ENCODE results near the gene UNCX. TPM values are rescaled to one million over a fixed set of nuclear protein-coding genes. Genes with fewer than 3 reads are reported as not detected.
"Not testable (repeated sequence)": the region's sequence is repeated elsewhere in the genome, so short reads cannot be mapped to it uniquely, and the experiment has no call there.

UNCX gene
- total RNA-seq, 2 experiments from 2014 or later, result not detected

DNA sequence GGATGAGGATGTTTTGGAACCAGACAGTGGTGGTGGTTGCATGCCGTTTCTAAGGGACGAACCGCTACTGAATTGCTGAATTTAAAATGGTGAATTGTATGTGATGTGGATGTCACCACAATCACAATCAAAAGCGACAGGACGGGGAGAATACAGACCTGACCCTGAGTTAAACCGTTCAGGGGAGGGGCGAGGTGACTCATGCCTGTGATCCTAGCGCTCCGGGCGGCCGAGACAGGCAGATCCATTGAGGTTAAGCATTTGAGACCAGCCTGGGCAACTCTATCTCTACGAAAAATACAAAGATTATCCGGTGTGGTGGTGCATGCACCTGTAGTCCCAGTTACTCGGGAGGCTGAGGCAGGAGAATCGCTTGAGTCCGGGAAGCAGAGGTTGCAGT, 46.4 kb downstream of the UNCX start:
- BruUV-seq (replicated peaks), result no TSS peak
- H3K4me2 ChIP-seq (ENCODE audit: low read length), result no peak overlapping the region
- POLR2A ChIA-PET, result interaction anchor here (0.6 kb wide), 1 partner anchor 681 kb away, joined by 6 read pairs; no protein-coding TSS in a partner anchor
- no peak for DNase-seq (ENCODE audit: low spot score)
- no peaks in the 10 kb centered on the region for H3K9me2 ChIP-seq (ENCODE audit: insufficient read depth, low read length)
- no peaks in the 10 kb centered on the region for H3K4me1 ChIP-seq (ENCODE audit: insufficient read depth, low read length, poor library complexity, severe bottlenecking)
- no peak overlapping the region for H2AFZ ChIP-seq (ENCODE audit: low read length)
- CTCF ChIA-PET (ENCODE audit: unreplicated experiment), result no interaction called here
- H4K20me1 ChIP-seq (ENCODE audit: insufficient read depth, low read length), result no peaks in the 10 kb centered on the region
- intact Hi-C loops (cut with micrococcal nuclease; ENCODE audit: unreplicated experiment), result no loop called here
- H3K36me3 ChIP-seq (ENCODE audit: insufficient read depth, low read length), result no peaks in the 10 kb centered on the region
- H3K27ac ChIP-seq (ENCODE audit: low read depth, low read length, poor library complexity, severe bottlenecking), result no peak overlapping the region
- H3K4me3 ChIP-seq (ENCODE audit: low read depth, low read length, poor library complexity, severe bottlenecking), result no peak overlapping the region
- TF ChIP-seq, protein P1, sequence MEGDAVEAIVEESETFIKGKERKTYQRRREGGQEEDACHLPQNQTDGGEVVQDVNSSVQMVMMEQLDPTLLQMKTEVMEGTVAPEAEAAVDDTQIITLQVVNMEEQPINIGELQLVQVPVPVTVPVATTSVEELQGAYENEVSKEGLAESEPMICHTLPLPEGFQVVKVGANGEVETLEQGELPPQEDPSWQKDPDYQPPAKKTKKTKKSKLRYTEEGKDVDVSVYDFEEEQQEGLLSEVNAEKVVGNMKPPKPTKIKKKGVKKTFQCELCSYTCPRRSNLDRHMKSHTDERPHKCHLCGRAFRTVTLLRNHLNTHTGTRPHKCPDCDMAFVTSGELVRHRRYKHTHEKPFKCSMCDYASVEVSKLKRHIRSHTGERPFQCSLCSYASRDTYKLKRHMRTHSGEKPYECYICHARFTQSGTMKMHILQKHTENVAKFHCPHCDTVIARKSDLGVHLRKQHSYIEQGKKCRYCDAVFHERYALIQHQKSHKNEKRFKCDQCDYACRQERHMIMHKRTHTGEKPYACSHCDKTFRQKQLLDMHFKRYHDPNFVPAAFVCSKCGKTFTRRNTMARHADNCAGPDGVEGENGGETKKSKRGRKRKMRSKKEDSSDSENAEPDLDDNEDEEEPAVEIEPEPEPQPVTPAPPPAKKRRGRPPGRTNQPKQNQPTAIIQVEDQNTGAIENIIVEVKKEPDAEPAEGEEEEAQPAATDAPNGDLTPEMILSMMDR (conservative IDR thresholded peaks at IDR 0.05; ENCODE audit: low read length), result no peak
- H3K79me2 ChIP-seq (ENCODE audit: insufficient read depth, low read depth, low read length), result no peaks in the 10 kb centered on the region
- H3K9me3 ChIP-seq (ENCODE audit: low read length), result no peaks in the 10 kb centered on the region

DNA sequence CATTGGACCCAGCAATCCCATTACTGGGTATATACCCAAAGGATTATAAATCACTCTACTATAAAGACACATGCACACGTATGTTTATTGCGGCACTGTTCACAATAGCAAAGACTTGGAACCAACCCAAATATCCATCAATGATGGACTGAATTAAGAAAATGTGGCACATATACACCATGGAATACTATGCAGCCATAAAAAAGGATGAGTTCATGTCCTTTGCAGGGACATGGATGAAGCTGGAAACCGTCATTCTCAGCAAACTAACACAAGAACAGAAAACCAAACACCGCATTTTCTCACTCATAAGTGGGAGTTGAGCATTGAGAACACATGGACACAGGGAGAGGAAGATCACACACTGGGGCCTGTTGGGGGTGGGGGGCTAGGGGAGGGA, 47.2 kb downstream of the UNCX start:
- CTCF ChIA-PET (ENCODE audit: unreplicated experiment); H3K4me3 ChIP-seq (ENCODE audit: low read depth, low read length, poor library complexity, severe bottlenecking); H3K36me3 ChIP-seq (ENCODE audit: insufficient read depth, low read length); H3K4me1 ChIP-seq (ENCODE audit: insufficient read depth, low read length, poor library complexity, severe bottlenecking); POLR2A ChIA-PET; H3K4me2 ChIP-seq (ENCODE audit: low read length); H3K9me3 ChIP-seq (ENCODE audit: low read length); H3K9me2 ChIP-seq (ENCODE audit: insufficient read depth, low read length); H3K27ac ChIP-seq (ENCODE audit: low read depth, low read length, poor library complexity, severe bottlenecking); DNase-seq (ENCODE audit: low spot score); H2AFZ ChIP-seq (ENCODE audit: low read length); intact Hi-C loops (cut with micrococcal nuclease; ENCODE audit: unreplicated experiment); BruUV-seq (replicated peaks); H4K20me1 ChIP-seq (ENCODE audit: insufficient read depth, low read length); H3K79me2 ChIP-seq (ENCODE audit: insufficient read depth, low read depth, low read length): not testable (repeated sequence)

DNA sequence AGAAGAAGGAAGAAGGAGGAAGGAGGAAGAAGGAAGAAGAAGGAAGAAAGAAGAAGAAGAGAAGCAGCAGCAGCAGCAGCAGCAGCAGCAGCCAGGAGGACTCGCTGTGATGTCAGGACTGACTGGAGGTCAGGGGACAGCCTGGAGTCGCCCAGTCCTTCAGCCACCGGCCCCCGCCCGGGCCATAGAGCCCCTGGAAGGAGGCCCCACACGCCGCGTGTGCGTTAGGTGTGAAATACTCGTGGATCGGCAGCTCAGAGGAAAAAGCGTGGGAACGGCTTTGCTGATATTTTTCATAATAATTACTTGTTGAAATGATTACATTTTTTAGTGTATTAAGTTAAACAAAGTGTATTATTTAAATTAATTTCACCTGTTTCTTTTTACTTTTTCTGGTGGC, 48.4 kb downstream of the UNCX start:
- ChIA-PET POLR2A (interaction anchor here (0.9 kb wide), 1 partner anchor 121 kb away, joined by 4 read pairs; no protein-coding TSS in a partner anchor), CTCF (ENCODE audit: unreplicated experiment) (no interaction called here)
- Histone ChIP-seq H3K9me3 (ENCODE audit: low read length) (no peaks in the 10 kb centered on the region), H3K36me3 (ENCODE audit: insufficient read depth, low read length) (no peaks in the 10 kb centered on the region), H3K4me3 (ENCODE audit: low read depth, low read length, poor library complexity, severe bottlenecking) (no peak overlapping the region), H4K20me1 (ENCODE audit: insufficient read depth, low read length) (no peaks in the 10 kb centered on the region), H3K9me2 (ENCODE audit: insufficient read depth, low read length) (no peaks in the 10 kb centered on the region), H3K27ac (ENCODE audit: low read depth, low read length, poor library complexity, severe bottlenecking) (no peak overlapping the region), H2AFZ (ENCODE audit: low read length) (no peak overlapping the region), H3K4me1 (ENCODE audit: insufficient read depth, low read length, poor library complexity, severe bottlenecking) (no peaks in the 10 kb centered on the region), H3K4me2 (ENCODE audit: low read length) (no peak overlapping the region), H3K79me2 (ENCODE audit: insufficient read depth, low read depth, low read length) (no peaks in the 10 kb centered on the region)
- DNase-seq (ENCODE audit: low spot score), result no peak
- BruUV-seq (replicated peaks), result no TSS peak
- intact Hi-C loops (cut with micrococcal nuclease; ENCODE audit: unreplicated experiment), result no loop called here
- TF ChIP-seq, protein P1 (conservative IDR thresholded peaks at IDR 0.05; ENCODE audit: low read length), result no peak
- TF ChIP-seq EZH2phosphoT487 (IDR thresholded peaks at IDR 0.05; ENCODE audit: borderline replicate concordance, low read depth, low read length), result no peak

All from OCI-LY7 (cell line).